ENCODE results near the gene RUFY3.

The RUFY3 gene

GRCh38 chr4:70709611-70710205, 12.1 kb upstream of the RUFY3 start:
- TF ChIP-seq CTCF (IDR thresholded peaks at IDR 0.05) (no peak), ZFX (IDR thresholded peaks at IDR 0.05; ENCODE audit: borderline replicate concordance) (no peak)
- peak overlapping the region; percentile 59 for H3K27ac ChIP-seq

- no peak overlapping the region for H3K27ac ChIP-seq
- TF ChIP-seq CTCF (IDR thresholded peaks at IDR 0.05) (no peak), ZFX (IDR thresholded peaks at IDR 0.05; ENCODE audit: borderline replicate concordance) (no peak)
These were observed 10.2 kb upstream of the RUFY3 start for GRCh38 chr4:70711599-70711998.

GRCh38 chr4:70712150-70712549, 9.6 kb upstream of the RUFY3 start:
- TF ChIP-seq CTCF (IDR thresholded peaks at IDR 0.05) (no peak), ZFX (IDR thresholded peaks at IDR 0.05; ENCODE audit: borderline replicate concordance) (no peak)
- no peak overlapping the region for H3K27ac ChIP-seq

- H3K27ac ChIP-seq, result no peak overlapping the region
These were observed 8.9 kb upstream of the RUFY3 start for GRCh38 chr4:70712604-70713452.

GRCh38 chr4:70713453-70714078, 8.2 kb upstream of the RUFY3 start:
- H3K27ac ChIP-seq, result no peak overlapping the region
- TF ChIP-seq CTCF (IDR thresholded peaks at IDR 0.05), result no peak
- TF ChIP-seq ZFX (IDR thresholded peaks at IDR 0.05; ENCODE audit: borderline replicate concordance), result no peak

More at GRCh38 chr4:70712604-70713452, 8.9 kb upstream of the RUFY3 start:
- no peak for TF ChIP-seq ZFX (IDR thresholded peaks at IDR 0.05; ENCODE audit: borderline replicate concordance)
- TF ChIP-seq CTCF (IDR thresholded peaks at IDR 0.05), result no peak

- no peak for TF ChIP-seq CTCF (IDR thresholded peaks at IDR 0.05)
- no peak for TF ChIP-seq ZFX (IDR thresholded peaks at IDR 0.05; ENCODE audit: borderline replicate concordance)
- no peak overlapping the region for H3K27ac ChIP-seq
These were observed 7.5 kb upstream of the RUFY3 start for GRCh38 chr4:70714079-70714887.
